Left ventricle myocardium inferior (tissue), 1 donor: ENCODE results near the gene UNC13D. TPM values are rescaled to one million over a fixed set of nuclear protein-coding genes. Genes with fewer than 3 reads are reported as not detected.

ENCODE experiments used
- DNase-seq: peaks from one replicate; pipeline ENCODE4 v3.0.0-alpha.2; 2020
- H3K27ac ChIP-seq: fragments of 200-600 bp; replicated peaks from 2 replicates; pipeline ENCODE4 v1.8.0; 2021
- H3K27me3 ChIP-seq: fragments of 200-600 bp; 2 replicates; pipeline ENCODE4 v1.8.0; 2021; ENCODE audit warnings: low read depth
- H3K36me3 ChIP-seq: fragments of 200-600 bp; 2 replicates; pipeline ENCODE4 v1.8.0; 2021
- H3K4me1 ChIP-seq: fragments of 200-600 bp; 2 replicates; pipeline ENCODE4 v1.8.0; 2021
- H3K4me3 ChIP-seq: fragments of 200-600 bp; 2 replicates; pipeline ENCODE4 v1.8.0; 2021; ENCODE audit warnings: mild to moderate bottlenecking, moderate library complexity
- H3K9me3 ChIP-seq: fragments of 200-600 bp; replicated peaks from 2 replicates; pipeline ENCODE4 v1.8.0; 2021
- intact Hi-C: fragments of 100-400 bp; cut with micrococcal nuclease; formaldehyde crosslinking; loops from one replicate; pipeline ENCODE4 v1.11.0; 2022
- total RNA-seq: library from RNA; stranded (reverse); fragmentation: NEBNext Ultra II Directional; extraction: Animal tissue kit (Norgen Biotek cat#: 25700); gene quantifications from one replicate; pipeline ENCODE4 v1.2.1, GENCODE V29; 2021
- TF ChIP-seq, protein P1 (sequence below): fragments of 200-600 bp; IDR thresholded peaks from 2 replicates; pipeline ENCODE4 v1.8.0; 2021; ENCODE audit warnings: antibody characterized with exemption, mild to moderate bottlenecking, borderline replicate concordance
- donor health status: DM: no; HTN: yes; CAD: no; lungs with severe emphysema.

UNC13D gene
- total RNA-seq, 1 donor from 2014 or later, result 13.3 TPM

DNA sequence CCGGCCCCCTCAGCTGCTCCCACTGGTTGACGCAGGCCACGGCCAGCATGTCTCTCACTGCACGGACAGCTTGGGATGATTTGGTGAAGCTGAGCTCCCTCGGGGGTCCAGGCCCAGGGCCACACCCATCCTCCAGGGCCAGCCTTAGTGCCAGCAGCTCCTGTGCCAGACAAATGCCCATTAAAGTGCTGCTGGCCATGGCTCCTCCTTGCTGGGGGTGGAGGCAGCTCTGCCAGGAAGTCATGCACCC is 31.7 kb upstream of the UNC13D start:
- Histone ChIP-seq H3K36me3 (peaks cover 28% of the 10 kb centered on the region), H3K27ac (peak overlapping the region; percentile 96), H3K4me3 (peak overlapping the region; percentile 86), H3K9me3 (no peaks in the 10 kb centered on the region), H3K4me1 (peaks cover 81% of the 10 kb centered on the region), H3K27me3 (no peaks in the 10 kb centered on the region)
- no peak for DNase-seq
- TF ChIP-seq, protein P1, sequence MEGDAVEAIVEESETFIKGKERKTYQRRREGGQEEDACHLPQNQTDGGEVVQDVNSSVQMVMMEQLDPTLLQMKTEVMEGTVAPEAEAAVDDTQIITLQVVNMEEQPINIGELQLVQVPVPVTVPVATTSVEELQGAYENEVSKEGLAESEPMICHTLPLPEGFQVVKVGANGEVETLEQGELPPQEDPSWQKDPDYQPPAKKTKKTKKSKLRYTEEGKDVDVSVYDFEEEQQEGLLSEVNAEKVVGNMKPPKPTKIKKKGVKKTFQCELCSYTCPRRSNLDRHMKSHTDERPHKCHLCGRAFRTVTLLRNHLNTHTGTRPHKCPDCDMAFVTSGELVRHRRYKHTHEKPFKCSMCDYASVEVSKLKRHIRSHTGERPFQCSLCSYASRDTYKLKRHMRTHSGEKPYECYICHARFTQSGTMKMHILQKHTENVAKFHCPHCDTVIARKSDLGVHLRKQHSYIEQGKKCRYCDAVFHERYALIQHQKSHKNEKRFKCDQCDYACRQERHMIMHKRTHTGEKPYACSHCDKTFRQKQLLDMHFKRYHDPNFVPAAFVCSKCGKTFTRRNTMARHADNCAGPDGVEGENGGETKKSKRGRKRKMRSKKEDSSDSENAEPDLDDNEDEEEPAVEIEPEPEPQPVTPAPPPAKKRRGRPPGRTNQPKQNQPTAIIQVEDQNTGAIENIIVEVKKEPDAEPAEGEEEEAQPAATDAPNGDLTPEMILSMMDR, result no peak
- intact Hi-C loops, result no loop called here

DNA sequence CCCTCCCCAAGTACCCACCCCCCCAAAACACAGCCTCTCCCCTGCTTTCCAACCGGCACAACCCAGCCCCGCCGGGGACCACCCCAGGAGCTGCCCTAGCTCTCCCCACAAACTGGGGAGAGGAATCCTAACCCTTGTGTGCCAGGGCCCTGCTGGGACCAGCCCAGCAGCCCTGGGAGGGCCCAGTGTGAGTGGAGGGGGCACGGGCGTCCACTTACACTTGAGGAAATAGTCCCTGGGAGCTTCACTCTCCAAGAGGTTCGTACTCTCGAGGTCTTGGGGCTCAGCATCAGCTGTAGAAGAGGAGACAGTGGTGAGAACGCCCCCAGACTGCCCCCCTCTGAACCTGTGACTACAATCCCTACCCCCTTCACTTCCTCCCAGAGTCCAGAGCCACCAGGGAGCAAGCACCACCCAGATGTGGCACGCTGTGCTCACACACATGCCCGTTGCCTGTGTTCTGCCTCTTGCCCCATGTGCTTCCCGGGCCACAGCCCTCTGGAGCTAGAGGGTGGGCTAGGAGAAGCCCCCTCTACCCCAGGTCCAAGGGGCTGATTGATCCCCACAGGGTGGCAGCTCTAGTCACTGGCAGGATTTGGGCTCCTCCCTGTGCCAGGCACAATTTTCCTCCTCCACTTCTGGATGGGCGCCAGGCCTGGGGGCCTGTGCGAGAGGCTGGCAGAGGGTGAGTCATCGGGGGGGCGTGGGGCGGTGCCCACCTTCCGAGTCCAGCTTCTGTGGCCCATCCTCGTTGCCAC is 31.2 kb upstream of the UNC13D start:
- TF ChIP-seq, protein P1, result no peak
- peaks cover 86% of the 10 kb centered on the region for H3K4me1 ChIP-seq
- H3K27me3 ChIP-seq, result no peaks in the 10 kb centered on the region
- peak overlapping the region; percentile 96 for H3K27ac ChIP-seq
- intact Hi-C loops, result no loop called here
- peaks cover 28% of the 10 kb centered on the region for H3K36me3 ChIP-seq
- no peak for DNase-seq
- peak overlapping the region; percentile 86 for H3K4me3 ChIP-seq
- H3K9me3 ChIP-seq, result no peaks in the 10 kb centered on the region

DNA sequence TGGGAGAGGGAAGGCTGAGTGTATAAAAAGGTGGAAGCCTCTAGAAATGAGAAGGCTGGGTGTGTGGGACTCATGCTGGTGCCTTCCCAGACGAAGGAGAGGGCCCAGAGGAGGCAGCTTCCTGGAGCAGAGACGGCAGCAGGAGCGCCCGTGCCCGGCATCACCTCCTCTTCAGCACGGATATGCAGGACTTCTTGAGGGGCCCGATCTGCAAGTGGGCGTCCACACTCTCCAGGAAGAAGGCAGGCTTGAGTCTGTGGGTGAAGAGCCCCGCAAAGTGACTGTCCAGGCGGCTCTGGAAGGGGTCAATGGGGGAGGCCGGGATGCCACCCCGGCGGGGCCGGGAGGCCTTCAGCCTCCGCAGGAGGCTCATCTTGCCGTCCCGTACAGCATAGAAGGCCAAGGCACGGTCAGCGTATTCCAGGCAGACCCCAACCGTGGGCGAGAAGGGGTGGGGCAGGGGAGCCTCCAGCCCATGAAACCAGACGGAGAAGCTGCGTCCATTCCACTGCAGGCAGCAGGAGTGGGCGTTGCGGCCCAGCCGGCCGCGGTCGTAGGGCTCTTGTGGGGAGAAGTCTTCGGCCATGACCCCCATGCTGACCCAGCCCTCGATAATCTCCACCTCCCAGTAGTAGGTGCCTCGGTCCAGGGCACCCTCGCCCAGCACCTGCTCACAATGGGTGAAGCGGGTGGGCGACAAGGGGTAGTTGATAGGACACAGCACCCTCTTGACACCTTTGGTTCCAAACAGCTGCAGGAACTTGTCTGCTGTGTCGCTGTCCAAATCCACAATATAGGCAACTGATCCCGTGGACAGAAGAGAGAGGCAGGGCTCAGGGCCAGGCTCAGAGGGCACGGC is 30.3 kb upstream of the UNC13D start:
- Histone ChIP-seq H3K27me3 (no peaks in the 10 kb centered on the region), H3K9me3 (no peaks in the 10 kb centered on the region), H3K4me1 (peaks cover 92% of the 10 kb centered on the region), H3K27ac (peak overlapping the region; percentile 96), H3K36me3 (peaks cover 28% of the 10 kb centered on the region), H3K4me3 (no peak overlapping the region)
- no peak for DNase-seq
- TF ChIP-seq, protein P1, result no peak
- intact Hi-C loops, result no loop called here

DNA sequence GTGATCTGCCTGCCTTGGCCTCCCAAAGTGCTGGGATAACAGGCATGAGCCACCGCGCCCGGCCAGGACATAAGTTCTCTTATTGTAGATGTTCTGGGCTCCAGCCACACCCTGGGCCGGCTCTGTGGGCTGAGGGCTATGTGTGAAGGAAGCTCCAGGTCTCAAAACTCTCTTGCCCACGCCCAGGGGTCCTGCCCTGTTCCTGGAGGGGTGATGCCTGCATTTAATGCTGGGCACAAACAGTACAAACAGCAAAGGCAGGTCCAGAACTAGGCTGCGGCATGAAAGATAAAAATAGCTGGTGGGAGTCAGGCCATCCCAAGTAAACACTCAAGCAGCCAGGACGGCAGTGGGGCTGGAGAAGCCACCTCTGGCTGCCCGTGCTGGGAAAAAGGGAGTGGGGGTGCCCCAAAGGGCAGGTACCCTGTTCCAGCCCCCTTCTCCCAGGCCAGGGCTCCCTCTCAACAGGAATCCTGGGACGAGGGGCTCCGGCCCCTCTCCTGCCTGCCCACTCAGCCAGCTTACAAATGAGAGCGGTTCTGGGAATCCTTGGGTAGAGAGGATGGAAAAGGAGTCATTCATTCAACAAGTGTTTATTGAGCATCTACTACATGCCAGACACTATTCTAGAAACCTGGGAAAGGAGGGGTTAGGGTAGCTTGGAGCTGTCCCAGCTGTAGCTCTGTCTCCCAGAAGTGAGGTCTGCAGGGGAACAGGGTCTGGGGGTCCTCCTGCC is 29.6 kb upstream of the UNC13D start:
- Histone ChIP-seq H3K27ac (peak overlapping the region; percentile 96), H3K9me3 (no peaks in the 10 kb centered on the region), H3K27me3 (no peaks in the 10 kb centered on the region), H3K4me3 (no peak overlapping the region), H3K36me3 (peaks cover 28% of the 10 kb centered on the region), H3K4me1 (peaks cover 95% of the 10 kb centered on the region)
- no peak for DNase-seq
- TF ChIP-seq, protein P1, result no peak
- intact Hi-C loops, result no loop called here
